B cell (primary cell): Measurements from ENCODE around the gene SNCB. TPM values are rescaled to one million over a fixed set of nuclear protein-coding genes. Genes with fewer than 3 reads are reported as not detected.

Source experiments
- ATAC-seq: fragments of 200-7000 bp; cut with Tn5 transposase; one replicate; pipeline ENCODE4 v1.10.0; 2021; ENCODE audit warnings: low read depth, mild to moderate bottlenecking, moderate number of reproducible peaks, moderate library complexity
- CTCF ChIA-PET: fragments of 350-600 bp; sonication (Branson Sonifier 250); formaldehyde crosslinking; loops from one replicate; lab custom pipeline; 2021; ENCODE audit warnings: antibody characterized with exemption, inconsistent platforms; lab: Charles Lee
- POLR2A ChIA-PET: fragments of 350-600 bp; sonication (Branson Sonifier 250); formaldehyde crosslinking; loops from one replicate; lab custom pipeline; 2021; ENCODE audit warnings: antibody characterized with exemption; lab: Charles Lee
- DNase-seq: peaks from one replicate; pipeline ENCODE4 v3.0.0; 2013
- H2AFZ ChIP-seq: 2 replicates; pipeline ENCODE4 v1.6.1; 2012; ENCODE audit warnings: mild to moderate bottlenecking, low read depth, low read length; ENCODE audit not compliant: insufficient read depth, poor library complexity, severe bottlenecking
- H3K27ac ChIP-seq, 2 donors: 1 replicate in 1 of 2; 2 replicates in 1 of 2; pipeline ENCODE4 v1.5.1; 2012 to 2013; ENCODE audit warnings: low read length in 2 of 2, mild to moderate bottlenecking in 2 of 2, moderate library complexity in 1 of 2
- H3K27me3 ChIP-seq, 4 experiments: fragments of 200-600 bp in 1 of 4; sonication (generic) in 1 of 4; replicated peaks in 1 of 4; 1 replicate in 2 of 4; 2 replicates in 2 of 4; pipeline versions ENCODE4 v1.6.1 to v1.7.0; 2013 to 2016; ENCODE audit warnings: low read length in 3 of 4, mild to moderate bottlenecking in 2 of 4, mixed read lengths in 1 of 4, moderate library complexity in 1 of 4; ENCODE audit not compliant: insufficient read depth in 4 of 4, control insufficient read depth in 3 of 4; ENCODE audit errors: control extremely low read depth in 1 of 4
- H3K36me3 ChIP-seq, 2 experiments: replicated peaks in 1 of 2; 1 replicate in 1 of 2; 2 replicates in 1 of 2; pipeline versions ENCODE4 v1.6.1 to v1.7.1; 2013; ENCODE audit warnings: low read length in 1 of 2; ENCODE audit not compliant: insufficient read depth in 2 of 2, control insufficient read depth in 1 of 2; ENCODE audit errors: control extremely low read depth in 1 of 2, extremely low read depth in 1 of 2
- H3K4me1 ChIP-seq, 2 donors: fragments of 200-600 bp in 1 of 2; sonication (generic) in 1 of 2; 1 replicate in 1 of 2; 2 replicates in 1 of 2; pipeline versions ENCODE4 v1.5.1 to v1.6.1; 2013 to 2017; ENCODE audit warnings: low read length in 2 of 2; ENCODE audit not compliant: control insufficient read depth in 2 of 2, insufficient read depth in 2 of 2
- H3K4me2 ChIP-seq: replicated peaks from 2 replicates; pipeline ENCODE3; 2012; ENCODE audit warnings: mild to moderate bottlenecking, low read depth, low read length; ENCODE audit not compliant: poor library complexity, severe bottlenecking
- H3K4me3 ChIP-seq, 5 experiments: fragments of 200-600 bp in 1 of 5; sonication (generic) in 1 of 5; 1 replicate in 3 of 5; 2 replicates in 2 of 5; pipeline versions ENCODE4 v1.5.1 to v1.7.0; 2011 to 2016; ENCODE audit warnings: low read length in 4 of 5, mild to moderate bottlenecking in 4 of 5, low read depth in 2 of 5, control low read depth in 1 of 5, moderate library complexity in 1 of 5; ENCODE audit not compliant: insufficient read depth in 1 of 5; ENCODE audit errors: control extremely low read depth in 1 of 5, extremely low read depth in 1 of 5
- H3K79me2 ChIP-seq: fragments of 200-600 bp; sonication (generic); one replicate; pipeline ENCODE4 v1.6.0; 2016; ENCODE audit warnings: low read length; ENCODE audit not compliant: control insufficient read depth, insufficient read depth
- H3K9ac ChIP-seq: fragments of 200-600 bp; sonication (generic); 2 replicates; pipeline ENCODE4 v1.6.1; 2017; ENCODE audit warnings: mild to moderate bottlenecking, low read length, moderate library complexity
- H3K9me3 ChIP-seq, 3 donors: one replicate each; pipeline versions ENCODE4 v1.6.1 to v1.7.1; 2013; ENCODE audit warnings: low read length in 2 of 3; ENCODE audit not compliant: control insufficient read depth in 2 of 3, insufficient read depth in 1 of 3; ENCODE audit errors: control extremely low read depth in 1 of 3
- H4K20me1 ChIP-seq: 2 replicates; pipeline ENCODE4 v1.6.0; 2012; ENCODE audit warnings: mild to moderate bottlenecking, low read length; ENCODE audit not compliant: insufficient read depth, control insufficient read depth, poor library complexity, severe bottlenecking
- H3K27ac Mint-ChIP-seq: one replicate; pipeline ENCODE4 v1.8.0; 2021; ENCODE audit warnings: mixed read lengths
- H3K27me3 Mint-ChIP-seq: one replicate; pipeline ENCODE4 v1.8.0; 2021; ENCODE audit warnings: mixed read lengths
- H3K4me1 Mint-ChIP-seq: one replicate; pipeline ENCODE4 v1.8.0; 2021; ENCODE audit warnings: mixed read lengths
- H3K4me3 Mint-ChIP-seq: one replicate; pipeline ENCODE4 v1.8.0; 2021; ENCODE audit warnings: mixed read lengths
- H3K9me3 Mint-ChIP-seq: one replicate; pipeline ENCODE4 v1.8.0; 2022; ENCODE audit warnings: mixed read lengths; ENCODE audit not compliant: insufficient read depth
- EZH2 ChIP-seq: IDR thresholded peaks from 2 replicates; pipeline ENCODE4 v1.6.1; 2012; ENCODE audit warnings: borderline replicate concordance, low read depth, mild to moderate bottlenecking, moderate library complexity, low read length; ENCODE audit not compliant: insufficient read depth, poor library complexity, severe bottlenecking
- WGBS: methylation state at CpG from one replicate; pipeline ENCODE4 v1.1.5; 2013; ENCODE audit warnings: missing lambda C conversion rate; ENCODE audit not compliant: insufficient coverage; 5-methylcytosine and 5-hydroxymethylcytosine counted together
- intact Hi-C: fragments of 100-400 bp; cut with micrococcal nuclease; formaldehyde crosslinking; loops from one replicate; pipeline ENCODE4 v1.10.0; 2022
- polyA plus RNA-seq: library from polyadenylated mRNA; depleted of rRNA; stranded (reverse); fragments of >200 nt; gene quantifications from 2 replicates; pipeline ENCODE4 v1.2.3, GENCODE V29; 2012
- total RNA-seq, 2 donors: library from RNA; stranded (reverse); fragments of 120-200 nt in 1 of 2; gene quantifications; 1 replicate in 1 of 2; 2 replicates in 1 of 2; pipeline versions ENCODE4 v1.2.3 to v1.2.4, GENCODE V29; 2013 to 2022
- TF ChIP-seq, protein P1 (sequence below): fragments of 200-600 bp; IDR thresholded peaks from one replicate; pipeline ENCODE4 v1.8.0; 2022; ENCODE audit warnings: antibody characterized with exemption, mild to moderate bottlenecking

The SNCB gene
- total and polyA plus RNA-seq, 2 donors (not counting 1 experiment from before 2014, with no cell fraction given): 0.09 TPM; not detected in 1

DNA sequence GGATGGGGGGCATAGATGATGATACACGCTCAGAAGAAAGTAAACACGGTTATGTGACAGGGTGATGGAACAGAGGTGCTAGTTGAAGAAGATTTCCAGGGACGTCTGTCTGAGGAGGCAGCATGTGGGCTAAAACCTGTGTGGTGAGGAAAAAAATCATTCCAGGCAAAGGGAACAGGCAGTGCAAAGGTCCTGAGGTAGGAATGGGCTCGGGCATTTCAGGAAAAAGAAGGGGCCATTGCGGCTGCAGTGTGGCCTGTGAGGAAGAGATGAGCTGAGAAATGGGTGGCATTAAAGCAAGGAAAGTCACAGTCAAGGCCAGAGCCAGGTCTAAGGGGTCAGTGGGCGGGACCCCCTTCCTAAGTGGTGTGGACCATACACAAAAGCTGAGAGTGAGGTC is 35.2 kb upstream of the SNCB start:
- POLR2A ChIA-PET: no interaction called here

DNA sequence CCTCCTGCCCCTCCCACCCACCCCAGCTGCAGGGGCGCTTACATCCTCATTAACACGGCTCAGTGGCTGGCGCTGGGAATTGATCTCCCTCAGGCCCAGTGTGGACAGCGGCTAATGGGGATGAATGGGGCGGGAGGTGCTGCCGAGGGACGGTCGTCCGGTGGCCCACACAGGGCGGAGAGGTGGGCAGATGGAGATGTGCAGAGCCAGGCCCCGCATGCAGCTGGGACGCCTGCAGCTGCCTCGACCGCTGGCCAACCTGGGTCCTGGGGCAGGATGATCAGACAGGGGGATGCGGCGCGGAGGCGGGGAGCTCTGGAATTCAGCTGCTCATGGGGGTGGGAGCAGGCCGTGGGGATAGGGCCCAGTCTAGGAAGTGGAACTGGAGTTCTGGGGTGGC is 34.6 kb upstream of the SNCB start:
- peaks cover 41% of the 10 kb centered on the region for H3K27me3 Mint-ChIP-seq

More for the DNA sequence above, 35.2 kb upstream of the SNCB start:
- Histone ChIP-seq H3K27ac (no peak overlapping the region), H3K9me3 (no peaks in the 10 kb centered on the region), H2AFZ (no peak overlapping the region), H3K4me3 (no peak overlapping the region), H3K4me1 (peaks cover 6 to 8% of the 10 kb centered on the region in 2 donors), H3K4me2 (no peak overlapping the region), H3K9ac (no peak overlapping the region), H3K27me3 (peaks cover 0 to 34% (median 5%) of the 10 kb centered on the region in 4 experiments), H4K20me1 (no peaks in the 10 kb centered on the region), H3K79me2 (no peaks in the 10 kb centered on the region), H3K36me3 (no peaks in the 10 kb centered on the region)
- intact Hi-C loops: no loop called here
- Mint-ChIP-seq H3K27ac (no peak overlapping the region), H3K4me1 (peaks cover 6% of the 10 kb centered on the region), H3K4me3 (no peak overlapping the region), H3K27me3 (peaks cover 41% of the 10 kb centered on the region), H3K9me3 (no peaks in the 10 kb centered on the region)
- WGBS: 86% methylated on average over 6 of the region's 6 CpGs
- CTCF ChIA-PET: interaction anchor here (0.7 to 0.9 kb wide), 2 partner anchors 10 to 446 kb away, joined by 3 to 4 read pairs; no protein-coding TSS in a partner anchor
- TF ChIP-seq EZH2: no peak
- TF ChIP-seq, protein P1, sequence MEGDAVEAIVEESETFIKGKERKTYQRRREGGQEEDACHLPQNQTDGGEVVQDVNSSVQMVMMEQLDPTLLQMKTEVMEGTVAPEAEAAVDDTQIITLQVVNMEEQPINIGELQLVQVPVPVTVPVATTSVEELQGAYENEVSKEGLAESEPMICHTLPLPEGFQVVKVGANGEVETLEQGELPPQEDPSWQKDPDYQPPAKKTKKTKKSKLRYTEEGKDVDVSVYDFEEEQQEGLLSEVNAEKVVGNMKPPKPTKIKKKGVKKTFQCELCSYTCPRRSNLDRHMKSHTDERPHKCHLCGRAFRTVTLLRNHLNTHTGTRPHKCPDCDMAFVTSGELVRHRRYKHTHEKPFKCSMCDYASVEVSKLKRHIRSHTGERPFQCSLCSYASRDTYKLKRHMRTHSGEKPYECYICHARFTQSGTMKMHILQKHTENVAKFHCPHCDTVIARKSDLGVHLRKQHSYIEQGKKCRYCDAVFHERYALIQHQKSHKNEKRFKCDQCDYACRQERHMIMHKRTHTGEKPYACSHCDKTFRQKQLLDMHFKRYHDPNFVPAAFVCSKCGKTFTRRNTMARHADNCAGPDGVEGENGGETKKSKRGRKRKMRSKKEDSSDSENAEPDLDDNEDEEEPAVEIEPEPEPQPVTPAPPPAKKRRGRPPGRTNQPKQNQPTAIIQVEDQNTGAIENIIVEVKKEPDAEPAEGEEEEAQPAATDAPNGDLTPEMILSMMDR: no peak
- DNase-seq (no peak), ATAC-seq (no peak)

More for the DNA sequence above, 34.6 kb upstream of the SNCB start:
- ChIA-PET POLR2A (no interaction called here), CTCF (no interaction called here)
- Mint-ChIP-seq H3K4me1 (peaks cover 11% of the 10 kb centered on the region), H3K27ac (no peak overlapping the region), H3K9me3 (no peaks in the 10 kb centered on the region), H3K4me3 (no peak overlapping the region)
- no peaks in the 10 kb centered on the region for H4K20me1 ChIP-seq
- H3K4me3 ChIP-seq: no peak overlapping the region
- DNase-seq: no peak
- TF ChIP-seq, protein P1: no peak
- no peak for TF ChIP-seq EZH2
- H3K4me1 ChIP-seq: peaks cover 9 to 12% of the 10 kb centered on the region in 2 donors
- H3K4me2 ChIP-seq: no peak overlapping the region
- H3K9ac ChIP-seq: no peak overlapping the region
- no peaks in the 10 kb centered on the region for H3K79me2 ChIP-seq
- no peak overlapping the region for H3K27ac ChIP-seq
- no peak for ATAC-seq
- H3K36me3 ChIP-seq: no peaks in the 10 kb centered on the region
- 52% methylated on average over 18 of the region's 19 CpGs for WGBS
- intact Hi-C loops: no loop called here
- H3K27me3 ChIP-seq: peaks cover 0 to 33% (median 5%) of the 10 kb centered on the region in 4 experiments
- no peak overlapping the region for H2AFZ ChIP-seq
- no peaks in the 10 kb centered on the region for H3K9me3 ChIP-seq
